ENCODE results near the gene ENAM.
"Not testable (repeated sequence)": the region's sequence is repeated elsewhere in the genome, so short reads cannot be mapped to it uniquely, and the experiment has no call there.

Gene ENAM

DNA sequence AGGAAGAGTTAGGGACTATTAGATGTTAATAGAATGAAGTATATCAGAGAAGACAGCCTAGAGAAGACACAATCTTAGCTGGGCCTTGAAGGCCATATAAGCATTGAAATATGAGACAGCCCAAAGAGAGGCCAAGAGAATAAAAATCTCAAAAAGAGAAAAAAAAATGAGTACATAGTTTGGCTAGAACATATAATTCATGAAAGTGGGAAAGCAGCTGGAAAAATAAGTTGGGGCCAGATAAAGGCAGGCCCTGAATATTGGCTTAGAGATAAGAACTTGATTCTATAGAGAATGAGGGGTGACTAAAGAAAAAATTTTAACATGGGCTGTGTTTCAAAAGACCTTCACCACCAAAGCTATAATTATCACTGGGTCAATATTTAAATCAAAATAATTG is 52.4 kb downstream of the ENAM start:
- no peak for DNase-seq

DNA sequence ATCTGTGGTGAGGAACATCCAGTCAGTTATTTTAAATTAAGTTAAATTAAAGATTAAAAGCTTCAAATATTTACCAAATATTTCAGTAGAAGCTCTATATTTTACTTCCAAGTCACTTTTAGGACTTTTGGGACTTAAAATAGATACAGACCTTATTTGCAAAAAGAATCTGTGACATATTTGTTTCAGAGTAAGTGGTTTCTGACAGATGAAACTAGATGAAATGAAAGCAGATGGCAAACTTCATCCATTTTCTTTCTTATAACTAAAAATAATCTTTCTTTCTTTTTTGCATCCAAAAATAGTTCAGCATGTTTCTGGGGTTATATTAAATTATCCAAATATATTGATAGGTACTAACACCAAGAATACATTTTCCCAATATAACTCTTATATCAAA is 53.2 kb downstream of the ENAM start:
- no peak for DNase-seq

DNA sequence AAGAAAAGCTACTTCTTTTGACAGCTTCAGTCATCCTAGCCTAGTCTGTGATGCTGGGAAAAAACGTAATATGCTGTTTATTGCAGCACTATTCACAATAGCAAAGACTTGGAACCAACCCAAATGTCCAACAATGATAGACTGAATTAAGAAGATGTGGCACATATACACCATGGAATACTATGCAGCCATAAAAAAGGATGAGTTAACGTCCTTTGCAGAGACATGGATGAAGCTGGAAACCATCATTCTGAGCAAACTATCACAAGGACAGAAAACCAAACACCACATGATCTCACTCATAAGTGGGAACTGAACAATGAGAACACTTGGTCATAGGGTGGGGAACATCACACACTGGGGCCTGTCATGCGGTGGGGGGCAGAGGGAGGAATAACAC is 53.6 kb downstream of the ENAM start:
- DNase-seq, result not testable (repeated sequence)

DNA sequence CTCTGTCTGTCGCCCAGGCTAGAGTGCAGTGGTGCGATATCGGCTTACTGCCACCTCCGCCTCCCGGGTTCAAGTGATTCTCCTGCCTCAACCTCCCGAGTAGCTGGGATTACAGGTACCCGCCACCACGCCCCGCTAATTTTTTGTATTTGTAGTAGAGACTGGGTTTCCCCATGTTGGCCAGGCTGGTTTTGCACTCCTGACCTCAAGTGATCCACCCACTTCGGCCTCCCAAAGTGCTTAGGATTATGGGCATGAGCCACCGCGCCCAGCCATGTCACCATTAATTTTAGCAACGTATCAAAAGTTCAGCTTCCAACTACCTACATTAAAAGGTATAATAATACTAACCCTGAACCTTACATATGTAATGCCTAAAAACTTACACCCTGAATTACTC is 58.8 kb downstream of the ENAM start:
- peak; percentile 33 for DNase-seq

DNA sequence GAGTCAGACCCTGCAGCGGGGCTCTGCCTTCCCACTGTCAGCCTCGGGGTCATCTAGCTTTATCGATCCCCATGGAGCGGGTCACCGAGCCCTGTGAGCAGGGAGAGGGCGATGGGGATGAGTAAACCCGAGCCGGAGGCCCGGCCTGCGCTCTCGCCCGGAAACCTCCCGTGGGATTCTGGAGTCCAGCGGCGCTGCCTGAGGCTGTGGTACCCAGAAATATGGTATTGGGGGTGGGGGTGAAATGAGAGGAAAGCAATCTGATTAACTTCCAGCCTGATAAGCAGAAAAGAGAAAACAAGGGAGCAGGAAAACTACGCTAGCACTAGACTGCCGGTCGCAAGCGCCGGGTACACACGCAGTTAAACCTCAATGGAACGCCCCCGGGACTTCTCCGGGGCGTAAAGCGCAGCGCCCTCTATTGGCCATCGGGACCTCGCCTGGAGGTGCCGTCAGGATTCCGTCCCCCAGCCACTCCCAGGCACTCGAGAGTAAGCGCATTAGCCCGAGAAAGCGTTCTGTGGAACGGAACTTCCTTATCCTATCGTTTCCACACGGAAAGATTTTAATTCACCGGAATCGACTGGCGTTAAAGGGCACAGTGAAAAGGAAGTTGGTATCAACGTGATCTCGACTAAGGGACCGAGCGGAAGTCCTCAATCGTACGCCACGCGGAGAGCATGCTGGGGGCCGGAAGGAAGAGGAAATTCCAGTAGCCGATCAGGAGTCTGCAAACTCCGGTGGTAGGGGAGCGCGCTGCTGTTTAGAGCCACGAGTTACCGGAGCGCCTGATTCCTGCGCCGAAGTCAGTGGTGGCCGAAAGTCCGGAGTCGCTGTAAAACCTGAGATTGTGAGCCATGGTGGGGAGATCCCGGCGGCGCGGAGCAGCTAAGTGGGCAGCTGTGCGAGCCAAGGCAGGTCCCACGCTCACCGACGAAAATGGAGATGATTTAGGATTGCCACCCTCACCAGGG is 59.6 kb downstream of the ENAM start, which contains the start of gene UTP3:
Gene UTP3 (plus strand): TSS at position 712 of the 974 bp plus-strand sequence. CDS start 146 bp downstream, at position 858.
- DNase-seq, result peak; percentile 90

DNA sequence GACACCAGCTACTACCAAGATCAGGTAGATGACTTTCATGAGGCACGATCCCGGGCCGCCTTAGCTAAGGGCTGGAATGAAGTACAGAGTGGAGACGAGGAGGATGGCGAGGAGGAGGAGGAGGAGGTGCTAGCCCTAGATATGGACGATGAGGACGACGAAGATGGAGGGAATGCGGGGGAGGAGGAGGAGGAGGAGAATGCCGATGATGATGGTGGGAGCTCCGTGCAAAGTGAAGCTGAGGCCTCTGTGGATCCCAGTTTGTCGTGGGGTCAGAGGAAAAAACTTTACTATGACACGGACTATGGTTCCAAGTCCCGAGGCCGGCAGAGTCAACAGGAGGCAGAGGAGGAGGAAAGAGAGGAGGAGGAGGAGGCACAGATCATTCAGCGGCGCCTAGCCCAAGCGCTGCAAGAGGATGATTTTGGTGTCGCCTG is 60.3 kb downstream of the ENAM start:
- DNase-seq, result no peak

DNA sequence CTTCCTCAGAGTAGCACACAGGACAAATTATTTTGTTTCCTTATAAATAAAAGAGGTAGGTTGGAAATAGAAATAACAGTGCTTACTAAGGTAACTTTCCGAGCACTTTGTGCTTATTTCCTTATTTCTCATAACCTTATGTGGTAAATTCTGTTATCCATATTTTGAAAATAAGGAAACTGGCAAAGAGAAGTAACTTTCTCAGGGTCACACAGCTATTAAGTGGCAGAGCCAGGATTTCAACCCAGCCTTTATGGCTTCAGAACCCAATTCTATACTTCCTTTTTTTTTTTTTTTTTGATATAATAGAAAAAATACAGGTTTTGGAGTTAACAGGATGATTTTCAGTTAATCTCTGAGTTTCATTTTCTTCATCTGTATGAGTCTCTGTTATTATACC is 63.1 kb downstream of the ENAM start:
- DNase-seq, result no peak

DNA sequence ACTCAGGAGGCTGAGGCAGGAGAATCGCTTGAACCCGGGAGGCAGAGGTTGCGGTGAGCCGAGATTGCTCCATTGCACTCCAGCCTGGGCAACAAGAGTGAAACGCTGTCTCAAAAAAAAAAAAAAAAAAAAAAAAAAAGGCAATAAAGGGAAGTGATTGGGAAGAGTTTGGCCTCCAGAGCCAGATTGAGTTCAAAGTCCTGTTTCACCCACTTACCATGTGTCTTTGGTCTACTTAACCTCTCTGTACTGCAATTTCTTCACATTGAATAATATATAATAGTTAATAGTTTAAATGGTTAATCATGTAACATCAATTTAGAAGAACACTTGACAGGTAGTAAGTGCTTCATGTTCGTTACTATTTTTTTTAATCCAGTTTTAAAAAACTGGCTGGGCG is 66.1 kb downstream of the ENAM start:
- not testable (repeated sequence) for DNase-seq
